ENCODE results near the gene PTER. TPM values are rescaled to one million over a fixed set of nuclear protein-coding genes. Genes with fewer than 3 reads are reported as not detected.

The PTER gene
- total RNA-seq, 1 experiment from 2014 or later, result 25.8 TPM

DNA sequence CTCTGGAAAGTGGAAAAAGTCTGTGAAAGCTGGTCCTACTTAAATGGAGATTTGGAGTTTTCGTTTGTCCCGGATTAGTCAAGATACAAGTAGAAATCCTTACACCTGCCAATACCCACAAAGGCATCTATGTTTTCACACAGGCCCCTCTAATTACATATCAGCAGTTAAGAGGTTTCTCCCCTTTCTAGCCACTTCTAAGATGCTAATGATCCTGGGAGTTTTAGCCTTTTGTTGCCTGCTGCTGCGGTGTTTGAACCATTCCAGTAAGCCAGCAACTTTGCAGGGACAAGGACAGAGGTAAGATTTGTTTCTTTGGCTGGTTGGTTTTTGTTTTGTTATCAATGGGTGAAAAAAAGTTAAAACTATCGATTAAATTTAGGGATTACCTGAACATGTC lies 90.6 kb downstream of the PTER start:
- Histone ChIP-seq H3K36me3 (ENCODE audit: control insufficient read depth in 1 of 2, insufficient read depth in 2 of 2, low read length in 2 of 2) (no peaks in the 10 kb centered on the region), H3K4me3 (replicated peaks in 1 of 2; ENCODE audit: low read depth in 1 of 2, low read length in 2 of 2) (no peak overlapping the region), H3K27me3 (ENCODE audit: insufficient read depth, low read length) (no peaks in the 10 kb centered on the region), H2AFZ (ENCODE audit: low read depth, low read length, poor library complexity, severe bottlenecking) (no peak overlapping the region), H3K79me2 (ENCODE audit: insufficient read depth, low read length) (no peaks in the 10 kb centered on the region), H4K20me1 (ENCODE audit: insufficient read depth) (no peaks in the 10 kb centered on the region), H3K9me2 (ENCODE audit: insufficient read depth) (no peaks in the 10 kb centered on the region), H3K4me1 (ENCODE audit: control insufficient read depth in 1 of 2, insufficient read depth in 2 of 2, low read length in 2 of 2) (no peaks in the 10 kb centered on the region), H3K4me2 (ENCODE audit: low read length) (no peak overlapping the region), H3K9ac (ENCODE audit: low read length) (no peak overlapping the region), H3K9me3 (ENCODE audit: control insufficient read depth in 1 of 2, insufficient read depth in 1 of 2, low read depth in 1 of 2, low read length in 2 of 2) (no peaks in the 10 kb centered on the region), H3K27ac (ENCODE audit: low read depth, low read length) (no peak overlapping the region)
- RAD21 ChIA-PET (ENCODE audit: low non-redundant PET in 1 of 2, low total read pairs in 2 of 2, uncharacterized antibody in 2 of 2, unreplicated experiment in 2 of 2), result no interaction called here
- TF ChIP-seq YY1 (IDR thresholded peaks at IDR 0.05; ENCODE audit: extremely low read depth, insufficient replicate concordance, low read depth, low read length), result no peak
- no peak for TF ChIP-seq CEBPB (IDR thresholded peaks at IDR 0.05; ENCODE audit: low read depth)
- no peak for TF ChIP-seq ELF1 (IDR thresholded peaks at IDR 0.05; ENCODE audit: borderline replicate concordance, low read depth)
- no peak for TF ChIP-seq ATF3 (IDR thresholded peaks at IDR 0.05)
- TF ChIP-seq TCF7L2 (IDR thresholded peaks at IDR 0.05; ENCODE audit: borderline replicate concordance, extremely low read depth, insufficient read depth, insufficient read length), result no peak
- TF ChIP-seq EGR1 (IDR thresholded peaks at IDR 0.05; ENCODE audit: low read depth), result no peak
- no peak for TF ChIP-seq JUND (IDR thresholded peaks at IDR 0.05)
- TF ChIP-seq EZH2 (IDR thresholded peaks at IDR 0.05), result no peak
- no peak for TF ChIP-seq ZFX (IDR thresholded peaks at IDR 0.05)
- TF ChIP-seq, protein P1, sequence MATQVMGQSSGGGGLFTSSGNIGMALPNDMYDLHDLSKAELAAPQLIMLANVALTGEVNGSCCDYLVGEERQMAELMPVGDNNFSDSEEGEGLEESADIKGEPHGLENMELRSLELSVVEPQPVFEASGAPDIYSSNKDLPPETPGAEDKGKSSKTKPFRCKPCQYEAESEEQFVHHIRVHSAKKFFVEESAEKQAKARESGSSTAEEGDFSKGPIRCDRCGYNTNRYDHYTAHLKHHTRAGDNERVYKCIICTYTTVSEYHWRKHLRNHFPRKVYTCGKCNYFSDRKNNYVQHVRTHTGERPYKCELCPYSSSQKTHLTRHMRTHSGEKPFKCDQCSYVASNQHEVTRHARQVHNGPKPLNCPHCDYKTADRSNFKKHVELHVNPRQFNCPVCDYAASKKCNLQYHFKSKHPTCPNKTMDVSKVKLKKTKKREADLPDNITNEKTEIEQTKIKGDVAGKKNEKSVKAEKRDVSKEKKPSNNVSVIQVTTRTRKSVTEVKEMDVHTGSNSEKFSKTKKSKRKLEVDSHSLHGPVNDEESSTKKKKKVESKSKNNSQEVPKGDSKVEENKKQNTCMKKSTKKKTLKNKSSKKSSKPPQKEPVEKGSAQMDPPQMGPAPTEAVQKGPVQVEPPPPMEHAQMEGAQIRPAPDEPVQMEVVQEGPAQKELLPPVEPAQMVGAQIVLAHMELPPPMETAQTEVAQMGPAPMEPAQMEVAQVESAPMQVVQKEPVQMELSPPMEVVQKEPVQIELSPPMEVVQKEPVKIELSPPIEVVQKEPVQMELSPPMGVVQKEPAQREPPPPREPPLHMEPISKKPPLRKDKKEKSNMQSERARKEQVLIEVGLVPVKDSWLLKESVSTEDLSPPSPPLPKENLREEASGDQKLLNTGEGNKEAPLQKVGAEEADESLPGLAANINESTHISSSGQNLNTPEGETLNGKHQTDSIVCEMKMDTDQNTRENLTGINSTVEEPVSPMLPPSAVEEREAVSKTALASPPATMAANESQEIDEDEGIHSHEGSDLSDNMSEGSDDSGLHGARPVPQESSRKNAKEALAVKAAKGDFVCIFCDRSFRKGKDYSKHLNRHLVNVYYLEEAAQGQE (IDR thresholded peaks at IDR 0.05; ENCODE audit: low read depth), result no peak
- TF ChIP-seq POLR2A (IDR thresholded peaks at IDR 0.05; ENCODE audit: borderline replicate concordance, extremely low read depth, insufficient read depth, insufficient read length), result no peak
- TF ChIP-seq ZNF274 (IDR thresholded peaks at IDR 0.05; ENCODE audit: low read depth, low read length), result no peak
- ATAC-seq, result no peak
- intact Hi-C loops (cut with micrococcal nuclease), result no loop called here
- CTCF ChIA-PET, result no interaction called here
- no peak for DNase-seq (ENCODE audit: low read depth, low spot score)
- BruUV-seq (replicated peaks), result no TSS peak
- POLR2A ChIA-PET, result no interaction called here

All from HCT116 (cell line).